ENCODE results near the gene PAX5. TPM values are rescaled to one million over a fixed set of nuclear protein-coding genes. Genes with fewer than 3 reads are reported as not detected.

PAX5 gene
- total and polyA plus RNA-seq, 3 donors from 2014 or later, result 0.79 to 1.9 (median 1.3) TPM

GRCh38 chr9:36847781-36848673 is 186.0 kb downstream of the PAX5 start:
- no peaks in the 10 kb centered on the region for H3K36me3 ChIP-seq (ENCODE audit: low read depth, missing control alignments)
- intact Hi-C loops (cut with DNase I; ENCODE audit: low total_unique reads), result no loop called here

GRCh38 chr9:36846621-36847020 is 187.4 kb downstream of the PAX5 start:
- H3K36me3 ChIP-seq (ENCODE audit: low read depth, missing control alignments), result no peaks in the 10 kb centered on the region
- no peak for TF ChIP-seq POLR2A (IDR thresholded peaks at IDR 0.05)
- no peak for TF ChIP-seq CTCF (IDR thresholded peaks at IDR 0.05)
- no peak overlapping the region for H3K4me3 ChIP-seq
- no peak for DNase-seq
- intact Hi-C loops (cut with DNase I; ENCODE audit: low total_unique reads), result no loop called here
- 91% methylated on average over 8 of the region's 8 CpGs for WGBS, 2 donors
- no peaks in the 10 kb centered on the region for H3K4me1 ChIP-seq
- H3K27me3 ChIP-seq, result no peaks in the 10 kb centered on the region
- H3K27ac ChIP-seq, result no peak overlapping the region
- H3K9me3 ChIP-seq, result no peaks in the 10 kb centered on the region

More at GRCh38 chr9:36847781-36848673, 186.0 kb downstream of the PAX5 start:
- Histone ChIP-seq H3K9me3 (no peaks in the 10 kb centered on the region), H3K4me3 (no peak overlapping the region), H3K27me3 (no peaks in the 10 kb centered on the region), H3K4me1 (no peaks in the 10 kb centered on the region), H3K27ac (no peak overlapping the region)
- no peak for DNase-seq
- WGBS, 2 donors, result 34 to 41% methylated on average over 11 to 15 of the region's 22 CpGs
- no peak for TF ChIP-seq POLR2A (IDR thresholded peaks at IDR 0.05)
- TF ChIP-seq CTCF (IDR thresholded peaks at IDR 0.05), result no peak

- Histone ChIP-seq H3K9me3 (no peaks in the 10 kb centered on the region), H3K27ac (no peak overlapping the region), H3K4me3 (no peak overlapping the region), H3K27me3 (no peaks in the 10 kb centered on the region), H3K4me1 (no peaks in the 10 kb centered on the region), H3K36me3 (ENCODE audit: low read depth, missing control alignments) (no peaks in the 10 kb centered on the region)
- no peak for DNase-seq
- intact Hi-C loops (cut with DNase I; ENCODE audit: low total_unique reads), result no loop called here
- WGBS, 2 donors, result 80 to 92% methylated on average over 2 of the region's 2 CpGs
- TF ChIP-seq POLR2A (IDR thresholded peaks at IDR 0.05), result no peak
- TF ChIP-seq CTCF (IDR thresholded peaks at IDR 0.05), result no peak
Observed at GRCh38 chr9:36845844-36846243, 188.2 kb downstream of the PAX5 start.

GRCh38 chr9:36844961-36845360 is 189.1 kb downstream of the PAX5 start:
- H3K27me3 ChIP-seq, result no peaks in the 10 kb centered on the region
- no peak overlapping the region for H3K4me3 ChIP-seq
- H3K36me3 ChIP-seq (ENCODE audit: low read depth, missing control alignments), result no peaks in the 10 kb centered on the region
- no peaks in the 10 kb centered on the region for H3K4me1 ChIP-seq
- TF ChIP-seq POLR2A (IDR thresholded peaks at IDR 0.05) (no peak), CTCF (IDR thresholded peaks at IDR 0.05) (no peak)
- intact Hi-C loops (cut with DNase I; ENCODE audit: low total_unique reads), result no loop called here
- H3K27ac ChIP-seq, result no peak overlapping the region
- DNase-seq, result no peak
- 57 to 72% methylated on average over 1 of the region's 1 CpG for WGBS, 2 donors
- H3K9me3 ChIP-seq, result no peaks in the 10 kb centered on the region

GRCh38 chr9:36843964-36844363 is 190.1 kb downstream of the PAX5 start:
- no peak for TF ChIP-seq CTCF (IDR thresholded peaks at IDR 0.05)
- no peak for TF ChIP-seq POLR2A (IDR thresholded peaks at IDR 0.05)
- DNase-seq, result no peak
- no peaks in the 10 kb centered on the region for H3K27me3 ChIP-seq
- 86% methylated on average over 1 of the region's 1 CpG for WGBS, 2 donors
- H3K36me3 ChIP-seq (ENCODE audit: low read depth, missing control alignments), result no peaks in the 10 kb centered on the region
- intact Hi-C loops (cut with DNase I; ENCODE audit: low total_unique reads), result no loop called here
- H3K9me3 ChIP-seq, result no peaks in the 10 kb centered on the region
- no peak overlapping the region for H3K4me3 ChIP-seq
- H3K4me1 ChIP-seq, result no peaks in the 10 kb centered on the region
- H3K27ac ChIP-seq, result no peak overlapping the region
